Measurements from ENCODE around the gene LEPROT.

Gene LEPROT

GRCh38 chr1:65387821-65388220 lies 32.6 kb upstream of the LEPROT start:
- TF ChIP-seq, protein P1, sequence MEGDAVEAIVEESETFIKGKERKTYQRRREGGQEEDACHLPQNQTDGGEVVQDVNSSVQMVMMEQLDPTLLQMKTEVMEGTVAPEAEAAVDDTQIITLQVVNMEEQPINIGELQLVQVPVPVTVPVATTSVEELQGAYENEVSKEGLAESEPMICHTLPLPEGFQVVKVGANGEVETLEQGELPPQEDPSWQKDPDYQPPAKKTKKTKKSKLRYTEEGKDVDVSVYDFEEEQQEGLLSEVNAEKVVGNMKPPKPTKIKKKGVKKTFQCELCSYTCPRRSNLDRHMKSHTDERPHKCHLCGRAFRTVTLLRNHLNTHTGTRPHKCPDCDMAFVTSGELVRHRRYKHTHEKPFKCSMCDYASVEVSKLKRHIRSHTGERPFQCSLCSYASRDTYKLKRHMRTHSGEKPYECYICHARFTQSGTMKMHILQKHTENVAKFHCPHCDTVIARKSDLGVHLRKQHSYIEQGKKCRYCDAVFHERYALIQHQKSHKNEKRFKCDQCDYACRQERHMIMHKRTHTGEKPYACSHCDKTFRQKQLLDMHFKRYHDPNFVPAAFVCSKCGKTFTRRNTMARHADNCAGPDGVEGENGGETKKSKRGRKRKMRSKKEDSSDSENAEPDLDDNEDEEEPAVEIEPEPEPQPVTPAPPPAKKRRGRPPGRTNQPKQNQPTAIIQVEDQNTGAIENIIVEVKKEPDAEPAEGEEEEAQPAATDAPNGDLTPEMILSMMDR (IDR thresholded peaks at IDR 0.05; ENCODE audit: low read depth, low read length, poor library complexity, severe bottlenecking), result no peak
- no peak for TF ChIP-seq EZH2phosphoT487 (IDR thresholded peaks at IDR 0.05; ENCODE audit: borderline replicate concordance, low read length)
- no peak overlapping the region for H3K4me3 ChIP-seq (ENCODE audit: low read length)
- H3K36me3 ChIP-seq (ENCODE audit: control insufficient read depth, low read length), result no peaks in the 10 kb centered on the region
- H3K27me3 ChIP-seq (ENCODE audit: control insufficient read depth, low read length), result no peaks in the 10 kb centered on the region
- no peaks in the 10 kb centered on the region for H3K79me2 ChIP-seq (ENCODE audit: control insufficient read depth, low read length)
- no peaks in the 10 kb centered on the region for H3F3A ChIP-seq (ENCODE audit: control insufficient read depth, insufficient read depth)
- no peak overlapping the region for H3K4me2 ChIP-seq (ENCODE audit: low read length)
- H3K9me2 ChIP-seq (replicated peaks; ENCODE audit: control insufficient read depth, low read length), result no peaks in the 10 kb centered on the region
- no peaks in the 10 kb centered on the region for H3K9me3 ChIP-seq (ENCODE audit: control insufficient read depth, insufficient read depth, low read length)
- H3K27ac ChIP-seq (ENCODE audit: low read depth, low read length), result no peak overlapping the region
- no peaks in the 10 kb centered on the region for H4K20me1 ChIP-seq (ENCODE audit: control insufficient read depth, insufficient read depth, low read depth, low read length)
- H3K4me1 ChIP-seq (ENCODE audit: control insufficient read depth, low read length), result no peaks in the 10 kb centered on the region

DNA sequence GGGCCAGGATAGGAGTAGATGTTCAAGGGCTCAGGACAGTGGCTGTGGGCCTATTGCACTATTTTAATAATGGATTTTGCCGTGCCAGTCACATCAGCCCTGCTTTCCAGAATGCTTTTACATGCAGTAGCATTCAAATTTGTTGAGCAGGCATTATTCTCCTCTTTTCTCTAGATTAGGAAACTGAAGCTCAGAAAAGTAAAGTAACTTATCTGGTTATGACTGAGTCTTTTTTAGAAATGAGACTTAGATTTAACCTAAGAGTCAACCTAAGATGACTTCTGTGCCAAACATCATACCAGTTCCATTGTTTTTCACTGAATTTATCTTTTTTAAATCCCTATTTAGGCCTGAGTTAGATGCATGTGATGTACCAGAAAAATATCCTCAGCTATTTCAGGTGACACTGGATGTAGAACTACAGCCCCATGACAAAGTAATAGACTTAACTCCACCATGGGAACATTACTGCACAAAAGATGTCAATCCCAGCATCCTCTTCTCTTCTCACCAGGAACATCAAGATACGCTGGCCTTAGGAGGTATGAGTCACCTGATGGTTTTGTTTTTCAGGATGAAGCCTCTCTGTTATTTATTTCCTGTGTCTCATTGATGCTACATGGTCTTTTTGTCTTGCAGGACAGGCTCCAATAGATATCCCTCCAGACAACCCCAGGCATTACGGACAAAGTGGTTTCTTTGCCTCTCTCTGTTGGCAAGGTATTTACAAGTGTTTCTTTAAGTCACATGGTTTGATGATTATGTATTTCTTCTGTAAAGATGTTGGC lies 31.4 kb upstream of the LEPROT start:
- no peaks in the 10 kb centered on the region for H3K9me3 ChIP-seq (ENCODE audit: control insufficient read depth, insufficient read depth, low read length)
- H3K27me3 ChIP-seq (ENCODE audit: control insufficient read depth, low read length), result no peaks in the 10 kb centered on the region
- H3F3A ChIP-seq (ENCODE audit: control insufficient read depth, insufficient read depth), result no peaks in the 10 kb centered on the region
- no peaks in the 10 kb centered on the region for H3K9me2 ChIP-seq (replicated peaks; ENCODE audit: control insufficient read depth, low read length)
- H3K27ac ChIP-seq (ENCODE audit: low read depth, low read length), result no peak overlapping the region
- no peaks in the 10 kb centered on the region for H4K20me1 ChIP-seq (ENCODE audit: control insufficient read depth, insufficient read depth, low read depth, low read length)
- no peak for TF ChIP-seq EZH2phosphoT487 (IDR thresholded peaks at IDR 0.05; ENCODE audit: borderline replicate concordance, low read length)
- TF ChIP-seq, protein P1 (IDR thresholded peaks at IDR 0.05; ENCODE audit: low read depth, low read length, poor library complexity, severe bottlenecking), result no peak
- H3K36me3 ChIP-seq (ENCODE audit: control insufficient read depth, low read length), result no peaks in the 10 kb centered on the region
- H3K4me2 ChIP-seq (ENCODE audit: low read length), result no peak overlapping the region
- H3K4me1 ChIP-seq (ENCODE audit: control insufficient read depth, low read length), result no peaks in the 10 kb centered on the region
- no peak overlapping the region for H3K4me3 ChIP-seq (ENCODE audit: low read length)
- H3K79me2 ChIP-seq (ENCODE audit: control insufficient read depth, low read length), result no peaks in the 10 kb centered on the region

- H3K36me3 ChIP-seq (ENCODE audit: control insufficient read depth, low read length), result no peaks in the 10 kb centered on the region
- TF ChIP-seq EZH2phosphoT487 (IDR thresholded peaks at IDR 0.05; ENCODE audit: borderline replicate concordance, low read length), result no peak
- TF ChIP-seq, protein P1 (IDR thresholded peaks at IDR 0.05; ENCODE audit: low read depth, low read length, poor library complexity, severe bottlenecking), result no peak
Observed at GRCh38 chr1:65392497-65392896, 28.0 kb upstream of the LEPROT start.

More at GRCh38 chr1:65392497-65392896, 28.0 kb upstream of the LEPROT start:
- Histone ChIP-seq H3K27me3 (ENCODE audit: control insufficient read depth, low read length) (no peaks in the 10 kb centered on the region), H3K9me2 (replicated peaks; ENCODE audit: control insufficient read depth, low read length) (no peaks in the 10 kb centered on the region), H4K20me1 (ENCODE audit: control insufficient read depth, insufficient read depth, low read depth, low read length) (no peaks in the 10 kb centered on the region), H3K4me3 (ENCODE audit: low read length) (no peak overlapping the region), H3K4me1 (ENCODE audit: control insufficient read depth, low read length) (no peaks in the 10 kb centered on the region), H3K9me3 (ENCODE audit: control insufficient read depth, insufficient read depth, low read length) (no peaks in the 10 kb centered on the region), H3F3A (ENCODE audit: control insufficient read depth, insufficient read depth) (no peaks in the 10 kb centered on the region), H3K79me2 (ENCODE audit: control insufficient read depth, low read length) (no peaks in the 10 kb centered on the region), H3K4me2 (ENCODE audit: low read length) (no peak overlapping the region), H3K27ac (ENCODE audit: low read depth, low read length) (no peak overlapping the region)

All from DOHH2 (cell line).